ENCODE measurements around the gene ANGPTL8. TPM values are rescaled to one million over a fixed set of nuclear protein-coding genes. Genes with fewer than 3 reads are reported as not detected.

Gene ANGPTL8
- total and polyA plus RNA-seq, 10 of the 15 experiments (the other 5 are each of a cell fraction or from before 2014, with no cell fraction given), result not detected

DNA sequence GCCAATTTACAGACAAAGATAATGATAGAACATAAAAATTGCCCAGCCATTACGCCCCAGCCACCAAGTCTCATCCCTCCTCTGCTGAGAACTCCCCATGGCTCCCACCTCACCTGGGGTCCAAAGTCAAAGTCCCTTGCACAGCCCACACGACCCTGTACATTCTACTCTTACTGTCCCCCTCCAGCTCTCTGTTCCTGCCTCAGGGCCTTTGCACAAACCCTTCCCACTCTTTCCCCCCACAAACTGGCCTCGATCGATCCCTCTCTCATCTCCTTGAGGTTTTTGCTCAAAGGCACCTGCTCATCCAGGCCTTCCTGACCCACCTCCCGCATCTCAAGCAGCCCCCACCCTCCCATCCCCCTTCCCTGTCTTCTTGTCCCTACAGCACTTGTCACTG is 21.6 kb downstream of the ANGPTL8 start:
- SMC1A ChIA-PET (ENCODE audit: uncharacterized antibody, unreplicated experiment), result no interaction called here
- TF ChIP-seq JUNB (IDR thresholded peaks at IDR 0.05) (no peak), CBFB (IDR thresholded peaks at IDR 0.05; ENCODE audit: low read depth) (no peak), E4F1 (IDR thresholded peaks at IDR 0.05; ENCODE audit: borderline replicate concordance, partially characterized antibody) (no peak), CBX3 (IDR thresholded peaks at IDR 0.05; ENCODE audit: borderline replicate concordance, low read depth) (no peak), ZNF207 (IDR thresholded peaks at IDR 0.05; ENCODE audit: borderline replicate concordance) (no peak), NR2C2 (IDR thresholded peaks at IDR 0.05; ENCODE audit: borderline replicate concordance, control insufficient read depth, insufficient read length, low read depth) (no peak), FOXM1 (IDR thresholded peaks at IDR 0.05; ENCODE audit: low read depth, low read length) (no peak), BCL3 (IDR thresholded peaks at IDR 0.05; ENCODE audit: borderline replicate concordance, insufficient read depth, low read depth, low read length, poor library complexity, severe bottlenecking) (no peak), NFYB (IDR thresholded peaks at IDR 0.05; ENCODE audit: insufficient read depth, low read depth, low read length) (no peak), BHLHE40 (IDR thresholded peaks at IDR 0.05; ENCODE audit: borderline replicate concordance in 1 of 2, low read depth in 2 of 2, low read length in 1 of 2) (no peak), RUNX3 (IDR thresholded peaks at IDR 0.05; ENCODE audit: low read length) (no peak)
- TF ChIP-seq, protein P1, sequence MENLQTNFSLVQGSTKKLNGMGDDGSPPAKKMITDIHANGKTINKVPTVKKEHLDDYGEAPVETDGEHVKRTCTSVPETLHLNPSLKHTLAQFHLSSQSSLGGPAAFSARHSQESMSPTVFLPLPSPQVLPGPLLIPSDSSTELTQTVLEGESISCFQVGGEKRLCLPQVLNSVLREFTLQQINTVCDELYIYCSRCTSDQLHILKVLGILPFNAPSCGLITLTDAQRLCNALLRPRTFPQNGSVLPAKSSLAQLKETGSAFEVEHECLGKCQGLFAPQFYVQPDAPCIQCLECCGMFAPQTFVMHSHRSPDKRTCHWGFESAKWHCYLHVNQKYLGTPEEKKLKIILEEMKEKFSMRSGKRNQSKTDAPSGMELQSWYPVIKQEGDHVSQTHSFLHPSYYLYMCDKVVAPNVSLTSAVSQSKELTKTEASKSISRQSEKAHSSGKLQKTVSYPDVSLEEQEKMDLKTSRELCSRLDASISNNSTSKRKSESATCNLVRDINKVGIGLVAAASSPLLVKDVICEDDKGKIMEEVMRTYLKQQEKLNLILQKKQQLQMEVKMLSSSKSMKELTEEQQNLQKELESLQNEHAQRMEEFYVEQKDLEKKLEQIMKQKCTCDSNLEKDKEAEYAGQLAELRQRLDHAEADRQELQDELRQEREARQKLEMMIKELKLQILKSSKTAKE (IDR thresholded peaks at IDR 0.05; ENCODE audit: low read depth, poor library complexity, severe bottlenecking), result no peak
- TF ChIP-seq, protein P2, sequence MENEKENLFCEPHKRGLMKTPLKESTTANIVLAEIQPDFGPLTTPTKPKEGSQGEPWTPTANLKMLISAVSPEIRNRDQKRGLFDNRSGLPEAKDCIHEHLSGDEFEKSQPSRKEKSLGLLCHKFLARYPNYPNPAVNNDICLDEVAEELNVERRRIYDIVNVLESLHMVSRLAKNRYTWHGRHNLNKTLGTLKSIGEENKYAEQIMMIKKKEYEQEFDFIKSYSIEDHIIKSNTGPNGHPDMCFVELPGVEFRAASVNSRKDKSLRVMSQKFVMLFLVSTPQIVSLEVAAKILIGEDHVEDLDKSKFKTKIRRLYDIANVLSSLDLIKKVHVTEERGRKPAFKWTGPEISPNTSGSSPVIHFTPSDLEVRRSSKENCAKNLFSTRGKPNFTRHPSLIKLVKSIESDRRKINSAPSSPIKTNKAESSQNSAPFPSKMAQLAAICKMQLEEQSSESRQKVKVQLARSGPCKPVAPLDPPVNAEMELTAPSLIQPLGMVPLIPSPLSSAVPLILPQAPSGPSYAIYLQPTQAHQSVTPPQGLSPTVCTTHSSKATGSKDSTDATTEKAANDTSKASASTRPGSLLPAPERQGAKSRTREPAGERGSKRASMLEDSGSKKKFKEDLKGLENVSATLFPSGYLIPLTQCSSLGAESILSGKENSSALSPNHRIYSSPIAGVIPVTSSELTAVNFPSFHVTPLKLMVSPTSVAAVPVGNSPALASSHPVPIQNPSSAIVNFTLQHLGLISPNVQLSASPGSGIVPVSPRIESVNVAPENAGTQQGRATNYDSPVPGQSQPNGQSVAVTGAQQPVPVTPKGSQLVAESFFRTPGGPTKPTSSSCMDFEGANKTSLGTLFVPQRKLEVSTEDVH (IDR thresholded peaks at IDR 0.05; ENCODE audit: low read depth, partially characterized antibody), result no peak
- ATAC-seq (no peak), DNase-seq (ENCODE audit: low read depth, low spot score) (no peak), FAIRE-seq (no peak)
- Histone ChIP-seq H3K36me3 (ENCODE audit: control insufficient read depth in 2 of 2, insufficient read depth in 2 of 2, low read length in 1 of 2) (no peaks in the 10 kb centered on the region), H3K79me2 (ENCODE audit: control insufficient read depth, insufficient read depth, low read length) (no peaks in the 10 kb centered on the region), H3K4me3 (no peak overlapping the region), H3K27me3 (replicated peaks in 1 of 2; ENCODE audit: control insufficient read depth in 2 of 2, insufficient read depth in 2 of 2, low read length in 1 of 2) (no peaks in the 10 kb centered on the region), H3K27ac (ENCODE audit: control insufficient read depth, insufficient read depth) (no peak overlapping the region), H3K9me3 (replicated peaks; ENCODE audit: control insufficient read depth, insufficient read depth, low read length) (no peaks in the 10 kb centered on the region), H3K4me2 (ENCODE audit: control insufficient read depth, insufficient read depth) (0 out of 2 replicates have a peak overlapping the region, but pooled peaks have one; percentile 95), H3K4me1 (ENCODE audit: control insufficient read depth, insufficient read depth, low read length) (peaks cover 5% of the 10 kb centered on the region; the same call in 1 of the 2 replicates), H3K9ac (ENCODE audit: control insufficient read depth, insufficient read depth, low read length) (no peak overlapping the region), H4K20me1 (ENCODE audit: control insufficient read depth, insufficient read depth) (no peaks in the 10 kb centered on the region), H2AFZ (ENCODE audit: control insufficient read depth, low read depth, low read length) (no peak overlapping the region)
- POLR2A ChIA-PET, result no interaction called here
- no TSS peak for BruUV-seq (replicated peaks)
- in situ Hi-C loops (cut with MboI), result no loop called here
- RAD21 ChIA-PET (ENCODE audit: unreplicated experiment), result interaction anchor here (0.7 to 1.0 kb wide), 2 partner anchors 17 to 25 kb away, joined by 3 to 5 read pairs; no protein-coding TSS in a partner anchor
- intact Hi-C loops (cut with micrococcal nuclease; ENCODE audit: unreplicated experiment), result no loop called here
- WGBS (ENCODE audit: insufficient coverage, insufficient replicate concordance, low lambda C conversion rate, missing lambda C conversion rate), result 67% methylated on average over 4 of the region's 5 CpGs
- CTCF ChIA-PET, result no interaction called here

Data from GM12878 (cell line).